Keratinocyte (primary cell): ENCODE results near the gene CAPZB.

Experiments used
- EZH2 ChIP-seq: IDR thresholded peaks from one replicate; pipeline ENCODE4 v1.6.1; 2012; ENCODE audit warnings: inconsistent platforms, mild to moderate bottlenecking, low read length, moderate library complexity
- TF ChIP-seq, protein P1 (sequence below), 3 experiments: IDR thresholded peaks in 1 of 3; conservative IDR thresholded peaks in 1 of 3; optimal IDR thresholded peaks in 1 of 3; 2 replicates in 2 of 3; 3 replicates in 1 of 3; pipeline versions ENCODE3 to v1.5.1; 2011; ENCODE audit warnings: low read length in 3 of 3, mild to moderate bottlenecking in 3 of 3, moderate library complexity in 2 of 3, control low read depth in 1 of 3, inconsistent platforms in 1 of 3; ENCODE audit not compliant: insufficient read depth in 2 of 3; ENCODE audit errors: extremely low read depth in 1 of 3

- TF ChIP-seq, protein P1, sequence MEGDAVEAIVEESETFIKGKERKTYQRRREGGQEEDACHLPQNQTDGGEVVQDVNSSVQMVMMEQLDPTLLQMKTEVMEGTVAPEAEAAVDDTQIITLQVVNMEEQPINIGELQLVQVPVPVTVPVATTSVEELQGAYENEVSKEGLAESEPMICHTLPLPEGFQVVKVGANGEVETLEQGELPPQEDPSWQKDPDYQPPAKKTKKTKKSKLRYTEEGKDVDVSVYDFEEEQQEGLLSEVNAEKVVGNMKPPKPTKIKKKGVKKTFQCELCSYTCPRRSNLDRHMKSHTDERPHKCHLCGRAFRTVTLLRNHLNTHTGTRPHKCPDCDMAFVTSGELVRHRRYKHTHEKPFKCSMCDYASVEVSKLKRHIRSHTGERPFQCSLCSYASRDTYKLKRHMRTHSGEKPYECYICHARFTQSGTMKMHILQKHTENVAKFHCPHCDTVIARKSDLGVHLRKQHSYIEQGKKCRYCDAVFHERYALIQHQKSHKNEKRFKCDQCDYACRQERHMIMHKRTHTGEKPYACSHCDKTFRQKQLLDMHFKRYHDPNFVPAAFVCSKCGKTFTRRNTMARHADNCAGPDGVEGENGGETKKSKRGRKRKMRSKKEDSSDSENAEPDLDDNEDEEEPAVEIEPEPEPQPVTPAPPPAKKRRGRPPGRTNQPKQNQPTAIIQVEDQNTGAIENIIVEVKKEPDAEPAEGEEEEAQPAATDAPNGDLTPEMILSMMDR (optimal IDR thresholded peaks at IDR 0.05 in 1 of 3, IDR thresholded peaks at IDR 0.05 in 1 of 3, conservative IDR thresholded peaks at IDR 0.05 in 1 of 3; ENCODE audit: extremely low read depth in 1 of 3, insufficient read depth in 2 of 3, low read length in 3 of 3) = no peak
- TF ChIP-seq EZH2 = no peak
These were observed 35.7 kb downstream of the CAPZB start for GRCh38 chr1:19449454-19450228.
